OCI-LY7 (cell line): Measurements from ENCODE around the gene SYNPO2. TPM values are rescaled to one million over a fixed set of nuclear protein-coding genes. Genes with fewer than 3 reads are reported as not detected.

ENCODE experiments used
- BruUV-seq: library from RNA; stranded (reverse); fragments of 400-500 nt; replicated peaks from 2 replicates; lab custom pipeline; 2021; lab: Mats Ljungman, UMichigan
- CTCF ChIA-PET: fragments of 300-600 bp; sonication (Branson Sonifier 250); formaldehyde crosslinking; loops from one replicate; lab custom pipeline; 2022; ENCODE audit warnings: antibody characterized with exemption; ENCODE audit not compliant: unreplicated experiment; lab: Charles Lee
- POLR2A ChIA-PET: fragments of 300-600 bp; sonication (Branson Sonifier 250); formaldehyde crosslinking; loops from one replicate; lab custom pipeline; 2022; ENCODE audit warnings: antibody characterized with exemption; lab: Charles Lee
- DNase-seq: peaks from one replicate; pipeline ENCODE4 v3.0.0-alpha.2; 2015; ENCODE audit warnings: low spot score
- H2AFZ ChIP-seq: fragments of 200-600 bp; sonication (generic), shearing (Covaris generic); 2 replicates; pipeline ENCODE4 v1.6.1; 2014; ENCODE audit warnings: mild to moderate bottlenecking, antibody characterized with exemption, low read length, moderate library complexity
- H3K27ac ChIP-seq: fragments of 200-600 bp; sonication (generic); 2 replicates; pipeline ENCODE4 v1.5.1; 2014; ENCODE audit warnings: mixed run types, low read depth, mild to moderate bottlenecking, moderate library complexity, low read length, inconsistent platforms; ENCODE audit not compliant: poor library complexity, severe bottlenecking
- H3K36me3 ChIP-seq: fragments of 200-600 bp; sonication (generic); 2 replicates; pipeline ENCODE4 v1.6.1; 2014; ENCODE audit warnings: mild to moderate bottlenecking, antibody characterized with exemption, low read length, moderate library complexity, mixed read lengths; ENCODE audit not compliant: insufficient read depth
- H3K4me1 ChIP-seq: fragments of 200-600 bp; sonication (generic); 2 replicates; pipeline ENCODE4 v1.5.1; 2014; ENCODE audit warnings: mild to moderate bottlenecking, low read length; ENCODE audit not compliant: insufficient read depth, poor library complexity, severe bottlenecking
- H3K4me2 ChIP-seq: fragments of 200-600 bp; sonication (generic); 2 replicates; pipeline ENCODE4 v1.6.1; 2014; ENCODE audit warnings: mild to moderate bottlenecking, low read length
- H3K4me3 ChIP-seq: fragments of 200-600 bp; sonication (generic); 2 replicates; pipeline ENCODE4 v1.5.1; 2014; ENCODE audit warnings: mild to moderate bottlenecking, low read depth, low read length; ENCODE audit not compliant: poor library complexity, severe bottlenecking
- H3K79me2 ChIP-seq: fragments of 200-600 bp; sonication (generic); 2 replicates; pipeline ENCODE4 v1.6.1; 2016; ENCODE audit warnings: low read depth, mild to moderate bottlenecking, low read length, moderate library complexity, mixed read lengths; ENCODE audit not compliant: insufficient read depth
- H3K9me2 ChIP-seq: fragments of 200-600 bp; sonication (generic); 2 replicates; pipeline ENCODE4 v1.6.1; 2016; ENCODE audit warnings: mild to moderate bottlenecking, low read length, mixed read lengths; ENCODE audit not compliant: insufficient read depth
- H3K9me3 ChIP-seq: fragments of 200-600 bp; sonication (generic); 2 replicates; pipeline ENCODE4 v1.6.1; 2014; ENCODE audit warnings: mild to moderate bottlenecking, mixed run types, low read length, mixed read lengths
- H4K20me1 ChIP-seq: fragments of 200-600 bp; sonication (generic); 2 replicates; pipeline ENCODE4 v1.6.1; 2014; ENCODE audit warnings: mild to moderate bottlenecking, antibody characterized with exemption, low read length, moderate library complexity, mixed read lengths; ENCODE audit not compliant: insufficient read depth
- CTCF ChIP-seq: fragments of 200-600 bp; sonication (generic); conservative IDR thresholded peaks from 2 replicates; pipeline ENCODE4 v1.5.1; 2014; ENCODE audit warnings: mild to moderate bottlenecking, antibody characterized with exemption, low read length, moderate library complexity, mixed read lengths
- EZH2phosphoT487 ChIP-seq: fragments of 200-600 bp; sonication (generic); IDR thresholded peaks from 2 replicates; pipeline ENCODE4 v1.6.1; 2018; ENCODE audit warnings: low read depth, borderline replicate concordance, mild to moderate bottlenecking, mixed run types, antibody characterized with exemption, low read length, moderate library complexity, mixed read lengths
- intact Hi-C: fragments of 100-400 bp; cut with micrococcal nuclease; formaldehyde crosslinking; loops from one replicate; pipeline ENCODE4 v1.10.0; 2022; ENCODE audit not compliant: unreplicated experiment
- total RNA-seq, 2 experiments: library from RNA; depleted of rRNA in 1 of 2; stranded (reverse); fragments of >200 nt in 1 of 2; shearing (Covaris generic) in 1 of 2; gene quantifications; 2 replicates each; pipeline ENCODE4 v1.2.3, GENCODE V29; 2014 to 2022

SYNPO2 gene
- total RNA-seq, 2 experiments from 2014 or later, result 0.11 to 0.19 TPM

GRCh38 chr4:118884716-118885115 is 3.9 kb upstream of the SYNPO2 start:
- no peaks in the 10 kb centered on the region for H3K36me3 ChIP-seq
- H3K4me2 ChIP-seq, result no peak overlapping the region
- H3K9me2 ChIP-seq, result no peaks in the 10 kb centered on the region
- H3K79me2 ChIP-seq, result no peaks in the 10 kb centered on the region
- no peak overlapping the region for H2AFZ ChIP-seq
- DNase-seq, result no peak
- BruUV-seq, result no TSS peak
- H3K27ac ChIP-seq, result no peak overlapping the region
- TF ChIP-seq CTCF (no peak), EZH2phosphoT487 (no peak)
- CTCF ChIA-PET, result no interaction called here
- no peaks in the 10 kb centered on the region for H4K20me1 ChIP-seq
- no peaks in the 10 kb centered on the region for H3K4me1 ChIP-seq
- intact Hi-C loops, result loop anchor here (10.0 kb wide), 2 partner anchors 340 to 600 kb away; no protein-coding TSS in a partner anchor
- H3K4me3 ChIP-seq, result no peak overlapping the region
- POLR2A ChIA-PET, result interaction anchor here (0.5 to 1.0 kb wide), 2 partner anchors 14 to 469 kb away, joined by 3 to 4 read pairs; no protein-coding TSS in a partner anchor
- no peaks in the 10 kb centered on the region for H3K9me3 ChIP-seq

GRCh38 chr4:118889312-118889691 is 648 bp downstream of the SYNPO2 start:
- POLR2A ChIA-PET, result no interaction called here
- H3K9me3 ChIP-seq, result no peaks in the 10 kb centered on the region
- no peaks in the 10 kb centered on the region for H3K36me3 ChIP-seq
- no peaks in the 10 kb centered on the region for H4K20me1 ChIP-seq
- H3K4me1 ChIP-seq, result no peaks in the 10 kb centered on the region
- DNase-seq, result no peak
- H3K4me3 ChIP-seq, result no peak overlapping the region
- TF ChIP-seq CTCF, result no peak
- TF ChIP-seq EZH2phosphoT487, result no peak
- no peaks in the 10 kb centered on the region for H3K9me2 ChIP-seq
- CTCF ChIA-PET, result interaction anchor here (1.2 kb wide), 1 partner anchor 117 kb away, joined by 4 read pairs; no protein-coding TSS in a partner anchor
- no peaks in the 10 kb centered on the region for H3K79me2 ChIP-seq
- H3K4me2 ChIP-seq, result peak overlapping the region; percentile 55; the same call in 1 of the 2 replicates
- intact Hi-C loops, result loop anchor here (10.0 kb wide), 2 partner anchors 345 to 605 kb away; no protein-coding TSS in a partner anchor
- no TSS peak for BruUV-seq
- no peak overlapping the region for H2AFZ ChIP-seq
- no peak overlapping the region for H3K27ac ChIP-seq

GRCh38 chr4:118894034-118894433 is 5.4 kb downstream of the SYNPO2 start:
- Histone ChIP-seq H3K36me3 (no peaks in the 10 kb centered on the region), H2AFZ (no peak overlapping the region), H3K4me3 (no peak overlapping the region), H4K20me1 (no peaks in the 10 kb centered on the region), H3K4me2 (no peak overlapping the region), H3K9me2 (no peaks in the 10 kb centered on the region), H3K9me3 (no peaks in the 10 kb centered on the region), H3K27ac (no peak overlapping the region), H3K79me2 (no peaks in the 10 kb centered on the region), H3K4me1 (no peaks in the 10 kb centered on the region)
- no peak for DNase-seq
- intact Hi-C loops, result no loop called here
- CTCF ChIA-PET, result no interaction called here
- TF ChIP-seq CTCF, result no peak
- no peak for TF ChIP-seq EZH2phosphoT487
- no TSS peak for BruUV-seq
- POLR2A ChIA-PET, result interaction anchor here (0.7 kb wide), 1 partner anchor 85 kb away, joined by 6 read pairs; no protein-coding TSS in a partner anchor
